Measurements from ENCODE around the gene SRSF7.
A peak's percentile ranks its signal among the peaks of the same experiment; 100 is the strongest.

SRSF7 gene

DNA sequence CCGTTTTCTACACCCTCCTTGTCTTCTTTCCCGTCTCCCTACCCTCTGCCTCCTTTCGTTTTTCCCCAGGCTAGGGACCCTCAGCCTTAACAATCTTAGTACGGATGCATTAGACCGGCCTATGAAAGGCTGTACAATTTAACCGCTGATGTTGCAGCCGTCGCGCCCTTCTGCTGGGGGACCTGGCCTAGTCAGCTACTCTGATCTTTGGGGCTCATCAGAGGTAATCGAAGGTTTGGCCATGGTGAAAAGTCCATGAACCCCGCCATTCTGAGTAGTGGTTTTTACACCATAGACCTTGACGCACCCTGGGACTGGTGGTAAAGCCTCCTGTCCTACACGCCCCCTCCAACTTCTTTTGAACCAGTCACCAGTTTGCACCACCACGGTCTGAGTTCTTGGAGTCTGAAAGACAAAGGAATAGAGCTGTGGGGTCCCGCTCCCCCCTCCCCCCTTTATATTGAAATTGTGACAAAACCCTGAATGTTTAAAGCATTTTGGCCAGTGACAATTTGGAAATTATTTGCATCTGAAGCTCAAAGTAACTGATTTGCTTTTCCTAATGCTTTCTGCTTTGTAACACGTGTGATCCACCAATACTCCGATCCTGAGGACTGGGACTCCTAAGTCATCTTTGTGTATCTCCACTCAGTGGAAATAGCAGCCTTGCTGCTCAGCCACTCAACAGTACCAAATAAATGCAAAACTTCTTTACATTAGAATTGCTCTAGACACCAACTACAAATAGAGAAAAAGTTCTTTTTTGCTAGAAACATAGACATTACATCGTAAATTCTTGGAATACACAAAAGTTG is 642 bp upstream of the SRSF7 start:
- H3K36me3 ChIP-seq (replicated peaks): peaks cover 26% of the 10 kb centered on the region
- H3K27me3 ChIP-seq (replicated peaks): no peaks in the 10 kb centered on the region
- peak; percentile 25 for DNase-seq
- peak overlapping the region; percentile 86 for H3K27ac ChIP-seq
- TF ChIP-seq, protein P1, sequence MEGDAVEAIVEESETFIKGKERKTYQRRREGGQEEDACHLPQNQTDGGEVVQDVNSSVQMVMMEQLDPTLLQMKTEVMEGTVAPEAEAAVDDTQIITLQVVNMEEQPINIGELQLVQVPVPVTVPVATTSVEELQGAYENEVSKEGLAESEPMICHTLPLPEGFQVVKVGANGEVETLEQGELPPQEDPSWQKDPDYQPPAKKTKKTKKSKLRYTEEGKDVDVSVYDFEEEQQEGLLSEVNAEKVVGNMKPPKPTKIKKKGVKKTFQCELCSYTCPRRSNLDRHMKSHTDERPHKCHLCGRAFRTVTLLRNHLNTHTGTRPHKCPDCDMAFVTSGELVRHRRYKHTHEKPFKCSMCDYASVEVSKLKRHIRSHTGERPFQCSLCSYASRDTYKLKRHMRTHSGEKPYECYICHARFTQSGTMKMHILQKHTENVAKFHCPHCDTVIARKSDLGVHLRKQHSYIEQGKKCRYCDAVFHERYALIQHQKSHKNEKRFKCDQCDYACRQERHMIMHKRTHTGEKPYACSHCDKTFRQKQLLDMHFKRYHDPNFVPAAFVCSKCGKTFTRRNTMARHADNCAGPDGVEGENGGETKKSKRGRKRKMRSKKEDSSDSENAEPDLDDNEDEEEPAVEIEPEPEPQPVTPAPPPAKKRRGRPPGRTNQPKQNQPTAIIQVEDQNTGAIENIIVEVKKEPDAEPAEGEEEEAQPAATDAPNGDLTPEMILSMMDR (IDR thresholded peaks at IDR 0.05; ENCODE audit: low read depth, low read length, missing control alignments): no peak
- in situ Hi-C loops (cut with HindIII; ENCODE audit: low pct_ligation_motif_present, low sequenced_read_pairs): no loop called here
- H3K4me3 ChIP-seq (ENCODE audit: low read depth, low read length): peak overlapping the region; percentile 100

DNA sequence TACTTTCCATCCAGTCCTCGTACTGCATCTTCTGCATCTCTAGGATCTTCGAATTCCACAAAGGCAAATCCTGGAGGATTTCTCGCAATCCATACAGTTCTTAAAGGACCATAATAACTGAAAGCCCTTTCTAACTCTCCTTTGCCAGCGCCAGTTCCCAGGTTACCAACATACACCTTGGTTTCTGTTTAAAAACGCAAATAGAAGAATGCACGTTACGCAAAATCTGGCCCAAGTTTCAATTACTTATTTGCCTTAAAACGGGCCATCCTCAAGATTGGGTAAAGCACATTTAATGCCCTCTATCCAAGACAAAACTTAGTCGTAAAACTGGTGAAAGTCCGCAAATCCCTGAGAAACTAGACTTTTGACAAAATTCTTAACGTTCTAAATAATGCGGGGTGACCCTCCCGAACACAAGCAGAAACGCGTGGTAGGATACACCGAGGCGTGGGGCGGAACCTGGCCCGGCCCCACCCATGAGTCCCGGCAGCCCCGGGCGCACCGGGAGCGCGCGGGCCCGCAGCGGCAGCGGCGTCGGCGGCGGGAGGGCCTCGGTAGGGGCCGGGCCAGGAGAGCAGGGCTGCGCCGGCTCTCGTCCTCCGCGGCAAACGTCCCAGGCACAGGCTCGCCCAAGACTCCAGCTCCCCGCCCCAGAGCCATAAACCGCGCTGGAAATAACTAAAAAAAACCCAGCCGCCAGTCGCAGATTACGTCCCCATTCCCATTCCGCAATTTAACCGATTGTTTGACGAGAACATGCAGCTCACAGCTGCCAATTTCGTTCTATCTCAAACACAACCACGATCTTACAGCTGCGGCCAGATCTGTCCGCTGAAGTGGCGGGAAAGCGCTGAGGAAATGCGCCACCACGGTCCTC is 910 bp downstream of the SRSF7 start:
- no peaks in the 10 kb centered on the region for H3K27me3 ChIP-seq (replicated peaks)
- DNase-seq: no peak
- in situ Hi-C loops (cut with HindIII; ENCODE audit: low pct_ligation_motif_present, low sequenced_read_pairs): no loop called here

DNA sequence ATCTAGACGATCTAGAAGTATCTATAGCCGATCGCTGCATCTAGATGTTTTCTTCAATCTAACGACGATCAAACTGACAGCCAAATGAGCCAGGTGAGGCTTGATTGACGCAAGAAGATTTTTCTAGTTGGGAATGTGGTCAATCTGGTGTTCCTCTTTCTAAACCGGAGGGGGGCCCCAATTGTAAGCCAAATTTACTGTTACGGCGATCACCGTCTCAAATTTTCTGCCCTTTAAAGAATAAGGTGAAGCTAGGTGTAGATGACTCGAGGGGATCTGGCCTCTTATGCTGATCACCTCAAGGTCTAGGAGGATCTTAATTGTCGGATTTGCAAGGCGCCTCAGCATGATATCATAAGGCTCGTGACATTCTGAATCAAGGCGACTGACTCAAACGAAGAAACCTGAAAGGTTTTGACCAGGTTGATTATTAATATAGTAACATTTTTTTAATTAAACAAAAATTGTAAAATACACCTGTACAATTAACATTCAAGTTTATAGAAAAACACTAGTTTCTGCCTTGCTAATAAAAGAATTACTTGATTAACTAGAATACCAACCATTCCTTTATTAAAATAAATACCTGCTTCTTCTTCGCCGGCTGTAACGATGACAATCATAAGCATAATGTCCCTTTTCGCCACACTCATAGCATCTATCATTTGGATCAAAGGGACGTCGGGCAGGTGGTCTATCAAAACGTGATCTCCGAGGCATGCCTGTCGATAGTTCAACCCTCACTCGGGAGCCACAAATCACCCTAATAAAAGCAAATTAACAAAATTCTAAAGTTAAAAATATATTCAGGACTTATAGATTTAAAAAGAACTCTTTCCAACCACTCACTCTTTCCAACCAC is 2.0 kb downstream of the SRSF7 start:
- Histone ChIP-seq H3K27me3 (replicated peaks) (no peaks in the 10 kb centered on the region), H3K27ac (no peak overlapping the region), H3K36me3 (replicated peaks) (peaks cover 50% of the 10 kb centered on the region), H3K4me3 (ENCODE audit: low read depth, low read length) (peak overlapping the region; percentile 100)
- DNase-seq: no peak
- in situ Hi-C loops (cut with HindIII; ENCODE audit: low pct_ligation_motif_present, low sequenced_read_pairs): loop anchor here (25.0 kb wide), 1 partner anchor 187 kb away; no protein-coding TSS in a partner anchor
- TF ChIP-seq, protein P1 (IDR thresholded peaks at IDR 0.05; ENCODE audit: low read depth, low read length, missing control alignments): no peak

More for the DNA sequence above, 910 bp downstream of the SRSF7 start:
- peak overlapping the region; percentile 86 for H3K27ac ChIP-seq
- peak overlapping the region; percentile 100 for H3K4me3 ChIP-seq (ENCODE audit: low read depth, low read length)
- peaks cover 39% of the 10 kb centered on the region for H3K36me3 ChIP-seq (replicated peaks)
- TF ChIP-seq, protein P1 (IDR thresholded peaks at IDR 0.05; ENCODE audit: low read depth, low read length, missing control alignments): no peak

DNA sequence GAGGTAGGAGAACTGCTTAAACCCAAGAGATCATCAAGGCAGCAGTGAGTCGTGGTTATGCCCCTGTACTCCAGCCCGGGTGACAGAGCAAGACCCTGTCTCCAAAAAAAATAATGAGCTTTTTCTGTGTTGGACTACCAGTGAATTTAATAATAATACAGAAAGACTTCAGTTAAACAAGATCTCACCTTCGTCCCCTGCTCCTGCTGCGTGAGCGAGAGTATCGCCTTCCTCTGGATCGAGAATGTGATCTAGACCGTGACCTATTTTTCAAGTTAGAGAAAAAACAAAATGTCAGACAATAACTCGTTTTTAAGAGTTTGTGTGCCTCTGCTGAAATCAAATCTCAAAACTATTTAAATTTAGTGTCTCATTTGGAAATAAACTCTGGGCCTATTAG is 2.8 kb downstream of the SRSF7 start:
- no peak overlapping the region for H3K27ac ChIP-seq
- H3K27me3 ChIP-seq (replicated peaks): no peaks in the 10 kb centered on the region
- TF ChIP-seq, protein P1 (IDR thresholded peaks at IDR 0.05; ENCODE audit: low read depth, low read length, missing control alignments): no peak
- H3K4me3 ChIP-seq (ENCODE audit: low read depth, low read length): no peak overlapping the region
- peaks cover 57% of the 10 kb centered on the region for H3K36me3 ChIP-seq (replicated peaks)
- no peak for DNase-seq
- in situ Hi-C loops (cut with HindIII; ENCODE audit: low pct_ligation_motif_present, low sequenced_read_pairs): loop anchor here (25.0 kb wide), 1 partner anchor 186 kb away; no protein-coding TSS in a partner anchor

DNA sequence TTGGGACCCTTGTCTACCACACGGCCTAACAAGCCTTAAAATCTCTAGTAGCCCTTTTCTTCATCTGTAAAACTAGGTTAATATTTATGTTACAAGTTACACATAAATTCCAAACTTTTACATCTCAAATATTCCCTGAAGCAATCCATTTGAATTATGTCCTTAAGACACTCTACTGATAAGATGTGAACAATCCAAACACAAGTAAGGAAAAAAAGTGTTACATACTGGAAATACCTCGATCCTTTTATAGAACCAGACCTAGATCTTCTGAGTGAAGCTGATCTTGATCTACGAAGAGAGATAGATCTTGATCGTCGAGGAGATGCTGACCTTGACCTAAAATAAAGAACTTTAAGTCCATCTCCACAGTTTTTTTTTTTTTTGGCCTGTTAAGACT is 3.3 kb downstream of the SRSF7 start:
- Histone ChIP-seq H3K27ac (no peak overlapping the region), H3K27me3 (replicated peaks) (no peaks in the 10 kb centered on the region), H3K4me3 (ENCODE audit: low read depth, low read length) (no peak overlapping the region), H3K36me3 (replicated peaks) (peaks cover 60% of the 10 kb centered on the region)
- in situ Hi-C loops (cut with HindIII; ENCODE audit: low pct_ligation_motif_present, low sequenced_read_pairs): loop anchor here (25.0 kb wide), 1 partner anchor 186 kb away; no protein-coding TSS in a partner anchor
- TF ChIP-seq, protein P1 (IDR thresholded peaks at IDR 0.05; ENCODE audit: low read depth, low read length, missing control alignments): no peak
- no peak for DNase-seq
